Ramos (cell line): ENCODE data around the gene PCDH12.

ENCODE experiments used
- in situ Hi-C: fragments of 300-500 bp; cut with MboI; formaldehyde crosslinking; loops from one replicate; pipeline ENCODE4 v1.14.3; 2022; ENCODE audit warnings: low sequenced_read_pairs; ENCODE audit not compliant: unreplicated experiment

PCDH12 gene

DNA sequence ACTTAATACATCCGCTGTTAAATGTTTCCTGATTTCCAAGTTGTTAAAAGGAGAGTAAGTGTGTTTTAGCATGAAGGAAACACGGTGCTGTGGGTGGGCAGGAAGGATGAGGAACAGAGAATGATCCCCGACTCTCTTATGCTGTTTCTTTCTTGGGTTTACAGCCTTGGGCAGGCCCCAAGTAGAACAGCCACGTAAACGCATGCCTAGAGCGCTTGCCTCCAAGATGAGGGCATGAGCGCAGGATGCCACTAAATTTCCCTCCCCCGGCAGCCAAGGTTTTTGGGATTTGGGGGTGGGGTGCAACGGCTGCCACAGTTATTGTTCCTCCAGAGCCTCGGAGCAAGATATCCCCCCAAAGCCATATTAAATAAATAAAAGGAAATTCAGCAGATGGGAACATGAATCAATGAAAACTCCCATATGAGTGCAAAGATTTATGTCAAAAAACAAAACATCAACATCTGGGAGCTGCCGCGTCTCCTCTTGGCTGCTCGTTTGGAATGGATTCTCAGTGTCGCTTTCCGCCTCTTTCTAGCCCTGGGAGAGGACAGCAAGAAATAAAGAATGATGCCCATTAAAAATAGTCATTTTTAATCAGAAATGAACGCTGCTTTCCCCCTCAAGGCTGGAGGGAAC lies 44.3 kb downstream of the PCDH12 start:
- in situ Hi-C loops, result no loop called here

GRCh38 chr5:141910271-141910673 lies 47.7 kb downstream of the PCDH12 start:
- in situ Hi-C loops, result no loop called here

GRCh38 chr5:141909212-141909611 lies 48.8 kb downstream of the PCDH12 start:
- in situ Hi-C loops, result no loop called here

- in situ Hi-C loops, result no loop called here
These were observed 49.2 kb downstream of the PCDH12 start for GRCh38 chr5:141908796-141909195.

GRCh38 chr5:141906972-141907371 lies 51.0 kb downstream of the PCDH12 start:
- in situ Hi-C loops, result no loop called here

DNA sequence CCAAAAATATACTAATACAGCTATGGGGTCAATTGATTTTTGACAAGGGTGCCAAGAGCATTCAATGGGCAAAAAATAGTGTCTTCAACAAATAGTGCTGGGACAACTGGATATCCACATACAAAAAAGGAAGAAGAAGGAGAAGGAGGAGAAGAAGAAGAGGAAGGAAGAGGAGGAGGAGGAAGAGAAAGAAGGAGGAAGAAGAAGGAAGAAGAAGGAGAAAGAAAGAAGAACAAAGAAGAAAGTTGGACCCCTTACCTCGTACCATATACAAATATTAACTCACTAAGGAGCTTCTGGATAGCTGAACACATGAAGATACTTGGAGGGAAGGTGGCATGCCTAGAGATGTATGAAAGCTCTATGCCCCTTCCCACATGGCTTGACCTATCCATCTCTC lies 51.5 kb downstream of the PCDH12 start:
- in situ Hi-C loops, result no loop called here

DNA sequence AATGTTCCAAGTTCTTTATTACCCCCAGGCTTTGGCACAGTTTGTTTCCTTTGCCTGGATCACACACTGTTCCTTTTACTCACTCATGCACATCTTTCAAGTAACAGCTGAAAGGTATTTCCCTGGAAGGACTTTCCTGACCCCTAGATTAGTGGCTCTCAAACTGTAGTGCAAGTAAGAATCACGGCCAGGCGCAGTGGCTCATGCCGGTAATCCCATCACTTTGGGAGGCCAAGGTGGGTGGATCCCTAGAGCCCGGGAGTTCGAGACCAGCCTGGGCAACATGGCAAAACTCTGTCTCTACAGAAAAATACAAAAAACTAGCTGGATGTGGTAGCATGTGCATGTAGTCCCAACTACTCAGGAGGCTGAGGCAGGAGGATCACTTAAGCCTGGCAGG lies 53.5 kb downstream of the PCDH12 start:
- in situ Hi-C loops, result no loop called here

DNA sequence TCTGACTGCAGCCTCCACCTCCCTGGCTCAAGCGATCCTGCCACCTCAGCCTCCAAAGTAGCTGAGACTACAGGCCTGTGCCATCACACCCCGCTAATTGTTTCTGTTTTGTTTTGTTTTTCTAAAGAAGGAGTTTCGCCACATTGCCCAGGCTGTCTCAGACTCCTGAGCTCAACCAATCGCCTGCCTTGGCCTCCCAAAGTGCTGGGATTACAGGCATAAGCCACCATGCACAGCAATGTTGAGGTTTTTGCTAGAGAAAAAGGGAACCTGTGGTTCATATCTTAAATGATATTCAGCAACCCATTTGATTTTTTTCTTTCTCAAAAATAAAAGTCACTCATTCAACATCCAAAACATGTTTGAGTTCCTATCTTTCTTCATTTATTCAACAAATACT lies 54.7 kb downstream of the PCDH12 start:
- in situ Hi-C loops, result no loop called here

- in situ Hi-C loops, result no loop called here
These were observed 55.8 kb downstream of the PCDH12 start for GRCh38 chr5:141902015-141902814.

- in situ Hi-C loops, result no loop called here
These were observed 59.5 kb downstream of the PCDH12 start for GRCh38 chr5:141898448-141899049.

- in situ Hi-C loops, result no loop called here
These were observed 60.6 kb downstream of the PCDH12 start for GRCh38 chr5:141897425-141897824.
